HEK293 (cell line): ENCODE data around the gene TET1.
A peak's percentile ranks its signal among the peaks of the same experiment; 100 is the strongest.

Experiments
- AEBP2 ChIP-seq: fragments of 450-650 bp; formaldehyde crosslinking; IDR thresholded peaks from 2 replicates; pipeline ENCODE4 v1.5.1; 2016; ENCODE audit warnings: missing biosample characterization, missing genetic modification characterization, borderline replicate concordance
- RBAK ChIP-seq: fragments of 450-650 bp; formaldehyde crosslinking; IDR thresholded peaks from 2 replicates; pipeline ENCODE4 v1.5.1; 2016; ENCODE audit warnings: missing biosample characterization, missing genetic modification characterization
- ZBTB1 ChIP-seq: fragments of 450-650 bp; formaldehyde crosslinking; IDR thresholded peaks from 2 replicates; pipeline ENCODE4 v1.5.1; 2016; ENCODE audit warnings: missing biosample characterization, missing genetic modification characterization
- ZBTB7A ChIP-seq: fragments of 450-650 bp; formaldehyde crosslinking; IDR thresholded peaks from 2 replicates; pipeline ENCODE4 v1.5.1; 2016; ENCODE audit warnings: low read depth, missing biosample characterization, missing genetic modification characterization
- ZNF138 ChIP-seq: fragments of 450-650 bp; formaldehyde crosslinking; IDR thresholded peaks from 2 replicates; pipeline ENCODE4 v1.5.1; 2016; ENCODE audit warnings: missing biosample characterization, missing genetic modification characterization, borderline replicate concordance
- ZNF19 ChIP-seq: fragments of 450-650 bp; formaldehyde crosslinking; IDR thresholded peaks from 2 replicates; pipeline ENCODE4; 2016; ENCODE audit warnings: missing biosample characterization, missing genetic modification characterization, low read depth
- ZNF202 ChIP-seq: fragments of 450-650 bp; formaldehyde crosslinking; IDR thresholded peaks from 2 replicates; pipeline ENCODE4 v1.5.1; 2016; ENCODE audit warnings: missing biosample characterization, missing genetic modification characterization, borderline replicate concordance
- ZNF354C ChIP-seq: fragments of 450-650 bp; formaldehyde crosslinking; IDR thresholded peaks from 2 replicates; pipeline ENCODE4 v1.5.1; 2016; ENCODE audit warnings: missing biosample characterization, missing genetic modification characterization, low read depth, borderline replicate concordance
- ZNF362 ChIP-seq: fragments of 450-650 bp; formaldehyde crosslinking; IDR thresholded peaks from 2 replicates; pipeline ENCODE4 v1.5.1; 2016; ENCODE audit warnings: missing biosample characterization, missing genetic modification characterization
- ZNF366 ChIP-seq: fragments of 450-650 bp; formaldehyde crosslinking; conservative IDR thresholded peaks from 2 replicates; pipeline ENCODE4 v1.5.1; 2016; ENCODE audit warnings: missing biosample characterization, missing genetic modification characterization
- ZNF404 ChIP-seq: fragments of 450-650 bp; formaldehyde crosslinking; IDR thresholded peaks from 2 replicates; pipeline ENCODE4 v1.5.1; 2017; ENCODE audit warnings: missing biosample characterization, missing genetic modification characterization
- ZNF426 ChIP-seq: fragments of 450-650 bp; formaldehyde crosslinking; IDR thresholded peaks from 2 replicates; pipeline ENCODE4 v1.5.1; 2017; ENCODE audit warnings: missing biosample characterization, missing genetic modification characterization, mild to moderate bottlenecking, inconsistent platforms, moderate library complexity
- ZNF433 ChIP-seq: fragments of 450-650 bp; formaldehyde crosslinking; IDR thresholded peaks from 2 replicates; pipeline ENCODE4 v1.5.1; 2016; ENCODE audit warnings: missing biosample characterization, missing genetic modification characterization, low read depth
- ZNF514 ChIP-seq: fragments of 450-650 bp; formaldehyde crosslinking; IDR thresholded peaks from 2 replicates; pipeline ENCODE4 v1.5.1; 2016; ENCODE audit warnings: missing biosample characterization, missing genetic modification characterization
- ZNF558 ChIP-seq: fragments of 450-650 bp; formaldehyde crosslinking; IDR thresholded peaks from 2 replicates; pipeline ENCODE4 v1.5.1; 2016; ENCODE audit warnings: missing biosample characterization, missing genetic modification characterization
- ZNF560 ChIP-seq: fragments of 450-650 bp; formaldehyde crosslinking; IDR thresholded peaks from 2 replicates; pipeline ENCODE4 v1.5.1; 2017; ENCODE audit warnings: missing biosample characterization, missing genetic modification characterization, borderline replicate concordance
- ZNF580 ChIP-seq: fragments of 450-650 bp; formaldehyde crosslinking; IDR thresholded peaks from 2 replicates; pipeline ENCODE4 v1.5.1; 2016; ENCODE audit warnings: missing biosample characterization, missing genetic modification characterization
- ZNF639 ChIP-seq: fragments of 450-650 bp; formaldehyde crosslinking; IDR thresholded peaks from 2 replicates; pipeline ENCODE4 v1.5.1; 2016; ENCODE audit warnings: missing biosample characterization, missing genetic modification characterization
- ZNF654 ChIP-seq: fragments of 450-650 bp; formaldehyde crosslinking; IDR thresholded peaks from 2 replicates; pipeline ENCODE4 v1.5.1; 2016; ENCODE audit warnings: low read depth, missing biosample characterization, missing genetic modification characterization
- ZNF791 ChIP-seq: fragments of 450-650 bp; formaldehyde crosslinking; IDR thresholded peaks from 2 replicates; pipeline ENCODE4 v1.5.1; 2016; ENCODE audit warnings: missing biosample characterization, missing genetic modification characterization
- ZXDB ChIP-seq: fragments of 450-650 bp; formaldehyde crosslinking; IDR thresholded peaks from 2 replicates; pipeline ENCODE4 v1.5.1; 2016; ENCODE audit warnings: missing biosample characterization, missing genetic modification characterization
- TF ChIP-seq, protein P1 (sequence below): fragments of 450-650 bp; formaldehyde crosslinking; IDR thresholded peaks from 2 replicates; pipeline ENCODE4 v1.5.1; 2016; ENCODE audit warnings: missing biosample characterization, missing genetic modification characterization
- TF ChIP-seq, protein P2 (sequence below): fragments of 450-650 bp; formaldehyde crosslinking; conservative IDR thresholded peaks from 2 replicates; pipeline ENCODE4 v1.5.1; 2016; ENCODE audit warnings: low read depth, missing biosample characterization, missing genetic modification characterization

TET1 gene

DNA sequence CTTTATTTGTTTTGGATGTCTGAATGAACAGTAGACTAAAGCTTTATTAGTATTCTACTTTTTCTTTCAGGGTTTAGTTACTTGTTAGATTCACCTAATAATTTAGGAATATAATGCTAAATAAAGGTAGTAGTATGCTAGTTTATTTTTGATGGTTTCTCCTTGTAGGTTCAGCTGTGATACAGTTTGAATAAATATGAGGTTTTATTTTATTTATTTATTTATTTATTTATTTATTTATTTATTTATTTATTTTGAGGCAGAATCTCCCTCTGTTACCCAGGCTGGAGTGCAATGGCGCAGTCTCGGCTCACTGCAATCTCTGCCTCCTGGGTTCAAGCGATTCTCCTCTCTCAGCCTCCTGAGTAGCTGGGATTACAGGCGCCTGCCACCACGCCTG lies 180.5 kb downstream of the TET1 start (continued):
- TF ChIP-seq RBAK (0 out of 2 replicates have a peak, but pooled peaks have one; percentile 17), ZNF362 (tag by site-specific recombination) (0 out of 2 replicates have a peak, but pooled peaks have one; percentile 28), ZBTB7A (tag by site-specific recombination) (0 out of 2 replicates have a peak, but pooled peaks have one; percentile 18), ZXDB (peak; percentile 93), ZNF404 (tag by site-specific recombination) (peak; percentile 92), ZNF560 (tag by site-specific recombination) (peak; percentile 91), ZNF354C (tag by site-specific recombination) (peak; percentile 76; the same call in 1 of the 2 replicates), ZNF202 (tag by site-specific recombination) (peak; percentile 93; the same call in 1 of the 2 replicates), AEBP2 (tag by site-specific recombination) (peak; percentile 89; the same call in 1 of the 2 replicates), ZNF639 (tag by site-specific recombination) (peak; percentile 70; the same call in 1 of the 2 replicates), ZNF19 (tag by site-specific recombination) (0 out of 2 replicates have a peak, but pooled peaks have one; percentile 74), ZNF654 (peak; percentile 56), ZNF580 (tag by site-specific recombination) (peak; percentile 74), ZNF426 (peak; percentile 99), ZNF138 (tag by site-specific recombination) (peak; percentile 87; the same call in 1 of the 2 replicates), ZNF514 (tag by site-specific recombination) (0 out of 2 replicates have a peak, but pooled peaks have one; percentile 73), ZBTB1 (tag by site-specific recombination) (peak; percentile 76; the same call in 1 of the 2 replicates), ZNF791 (peak; percentile 83), ZNF433 (tag by site-specific recombination) (peak; percentile 96), ZNF558 (tag by site-specific recombination) (peak; percentile 88), ZNF366 (tag by site-specific recombination) (peak; percentile 56)
- TF ChIP-seq, protein P1, sequence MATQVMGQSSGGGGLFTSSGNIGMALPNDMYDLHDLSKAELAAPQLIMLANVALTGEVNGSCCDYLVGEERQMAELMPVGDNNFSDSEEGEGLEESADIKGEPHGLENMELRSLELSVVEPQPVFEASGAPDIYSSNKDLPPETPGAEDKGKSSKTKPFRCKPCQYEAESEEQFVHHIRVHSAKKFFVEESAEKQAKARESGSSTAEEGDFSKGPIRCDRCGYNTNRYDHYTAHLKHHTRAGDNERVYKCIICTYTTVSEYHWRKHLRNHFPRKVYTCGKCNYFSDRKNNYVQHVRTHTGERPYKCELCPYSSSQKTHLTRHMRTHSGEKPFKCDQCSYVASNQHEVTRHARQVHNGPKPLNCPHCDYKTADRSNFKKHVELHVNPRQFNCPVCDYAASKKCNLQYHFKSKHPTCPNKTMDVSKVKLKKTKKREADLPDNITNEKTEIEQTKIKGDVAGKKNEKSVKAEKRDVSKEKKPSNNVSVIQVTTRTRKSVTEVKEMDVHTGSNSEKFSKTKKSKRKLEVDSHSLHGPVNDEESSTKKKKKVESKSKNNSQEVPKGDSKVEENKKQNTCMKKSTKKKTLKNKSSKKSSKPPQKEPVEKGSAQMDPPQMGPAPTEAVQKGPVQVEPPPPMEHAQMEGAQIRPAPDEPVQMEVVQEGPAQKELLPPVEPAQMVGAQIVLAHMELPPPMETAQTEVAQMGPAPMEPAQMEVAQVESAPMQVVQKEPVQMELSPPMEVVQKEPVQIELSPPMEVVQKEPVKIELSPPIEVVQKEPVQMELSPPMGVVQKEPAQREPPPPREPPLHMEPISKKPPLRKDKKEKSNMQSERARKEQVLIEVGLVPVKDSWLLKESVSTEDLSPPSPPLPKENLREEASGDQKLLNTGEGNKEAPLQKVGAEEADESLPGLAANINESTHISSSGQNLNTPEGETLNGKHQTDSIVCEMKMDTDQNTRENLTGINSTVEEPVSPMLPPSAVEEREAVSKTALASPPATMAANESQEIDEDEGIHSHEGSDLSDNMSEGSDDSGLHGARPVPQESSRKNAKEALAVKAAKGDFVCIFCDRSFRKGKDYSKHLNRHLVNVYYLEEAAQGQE = peak; percentile 85
- TF ChIP-seq, protein P2, sequence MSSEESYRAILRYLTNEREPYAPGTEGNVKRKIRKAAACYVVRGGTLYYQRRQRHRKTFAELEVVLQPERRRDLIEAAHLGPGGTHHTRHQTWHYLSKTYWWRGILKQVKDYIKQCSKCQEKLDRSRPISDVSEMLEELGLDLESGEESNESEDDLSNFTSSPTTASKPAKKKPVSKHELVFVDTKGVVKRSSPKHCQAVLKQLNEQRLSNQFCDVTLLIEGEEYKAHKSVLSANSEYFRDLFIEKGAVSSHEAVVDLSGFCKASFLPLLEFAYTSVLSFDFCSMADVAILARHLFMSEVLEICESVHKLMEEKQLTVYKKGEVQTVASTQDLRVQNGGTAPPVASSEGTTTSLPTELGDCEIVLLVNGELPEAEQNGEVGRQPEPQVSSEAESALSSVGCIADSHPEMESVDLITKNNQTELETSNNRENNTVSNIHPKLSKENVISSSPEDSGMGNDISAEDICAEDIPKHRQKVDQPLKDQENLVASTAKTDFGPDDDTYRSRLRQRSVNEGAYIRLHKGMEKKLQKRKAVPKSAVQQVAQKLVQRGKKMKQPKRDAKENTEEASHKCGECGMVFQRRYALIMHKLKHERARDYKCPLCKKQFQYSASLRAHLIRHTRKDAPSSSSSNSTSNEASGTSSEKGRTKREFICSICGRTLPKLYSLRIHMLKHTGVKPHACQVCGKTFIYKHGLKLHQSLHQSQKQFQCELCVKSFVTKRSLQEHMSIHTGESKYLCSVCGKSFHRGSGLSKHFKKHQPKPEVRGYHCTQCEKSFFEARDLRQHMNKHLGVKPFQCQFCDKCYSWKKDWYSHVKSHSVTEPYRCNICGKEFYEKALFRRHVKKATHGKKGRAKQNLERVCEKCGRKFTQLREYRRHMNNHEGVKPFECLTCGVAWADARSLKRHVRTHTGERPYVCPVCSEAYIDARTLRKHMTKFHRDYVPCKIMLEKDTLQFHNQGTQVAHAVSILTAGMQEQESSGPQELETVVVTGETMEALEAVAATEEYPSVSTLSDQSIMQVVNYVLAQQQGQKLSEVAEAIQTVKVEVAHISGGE = peak; percentile 89
